LNCAP (cell line): Measurements from ENCODE around the gene TLK1.

Experiments used
- CTCF ChIP-seq: fragments of 450-650 bp; IDR thresholded peaks from 2 replicates; pipeline ENCODE4 v1.5.1; 2017; ENCODE audit warnings: mild to moderate bottlenecking

The TLK1 gene

DNA sequence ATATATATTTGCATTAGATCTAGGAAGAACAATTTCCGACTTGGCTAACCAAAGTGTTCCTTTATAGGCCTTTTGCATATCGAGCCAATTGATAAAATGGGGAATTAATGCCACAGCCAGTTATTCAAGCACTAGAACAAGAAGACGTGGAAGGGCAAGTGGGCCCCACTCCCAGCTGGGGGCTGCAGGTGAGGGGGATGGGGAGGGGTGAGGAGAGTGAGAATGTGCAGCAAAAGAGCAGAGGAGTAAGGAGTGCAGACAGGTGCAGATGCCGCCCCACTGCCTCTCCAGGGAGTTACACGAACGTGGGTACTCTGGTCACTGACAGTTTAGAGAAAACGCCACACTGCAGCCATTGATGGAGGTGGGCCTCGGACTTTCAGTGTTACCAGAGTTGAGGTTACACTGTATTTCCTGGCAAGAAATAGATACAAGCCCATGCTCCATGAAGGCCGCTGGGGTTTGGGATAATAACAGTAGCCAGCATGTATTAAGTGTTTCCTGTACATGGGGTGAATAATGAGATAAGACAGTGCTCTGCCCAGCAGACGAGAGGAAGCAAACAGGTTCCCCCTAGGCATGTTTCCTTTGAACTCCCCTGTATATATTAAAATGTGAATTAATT, 190.7 kb downstream of the TLK1 start:
- no peak for TF ChIP-seq CTCF

GRCh38 chr2:170969030-170969429, 191.7 kb downstream of the TLK1 start:
- no peak for TF ChIP-seq CTCF

DNA sequence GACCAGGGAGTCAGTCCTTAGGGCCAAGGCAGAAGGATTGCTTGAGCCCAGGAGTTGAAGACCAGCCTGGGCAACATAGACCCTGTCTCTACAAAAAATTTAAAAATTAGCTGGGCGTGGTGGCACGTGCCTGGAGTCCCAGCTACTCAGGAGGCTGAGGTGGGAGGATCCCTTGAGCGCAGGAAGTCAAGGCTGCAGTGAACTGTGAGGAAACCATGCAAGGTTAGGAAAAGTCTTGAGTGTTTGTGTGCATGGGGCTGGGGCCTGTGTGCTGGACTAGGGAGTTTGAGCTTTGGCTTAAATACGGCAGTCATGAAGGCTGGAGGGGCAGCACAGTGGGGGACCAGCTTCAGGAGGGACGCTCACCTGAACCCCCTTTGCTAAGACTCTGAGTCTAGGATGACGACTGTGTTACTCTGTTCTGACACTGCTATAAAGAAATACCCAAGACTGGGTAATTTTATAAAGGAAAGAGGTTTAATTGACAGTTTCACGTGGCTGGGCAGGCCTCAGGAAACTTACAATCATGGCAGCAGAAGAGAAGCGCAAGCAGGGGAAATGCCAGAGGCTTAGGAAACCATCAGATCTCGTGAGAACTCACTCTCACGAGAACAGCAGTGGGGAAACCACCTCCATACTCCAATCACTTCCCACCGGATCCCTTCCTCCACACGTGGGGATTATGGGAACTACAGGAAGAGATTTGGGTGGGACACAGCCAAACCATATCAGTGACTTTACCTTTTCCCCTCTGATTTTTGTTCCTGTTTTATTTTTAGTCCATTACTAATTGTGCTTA, 192.3 kb downstream of the TLK1 start:
- no peak for TF ChIP-seq CTCF

GRCh38 chr2:170967553-170967952, 193.1 kb downstream of the TLK1 start:
- TF ChIP-seq CTCF: no peak

GRCh38 chr2:170966648-170967396, 193.9 kb downstream of the TLK1 start:
- TF ChIP-seq CTCF: peak; percentile 31; the same call in 1 of the 2 replicates

DNA sequence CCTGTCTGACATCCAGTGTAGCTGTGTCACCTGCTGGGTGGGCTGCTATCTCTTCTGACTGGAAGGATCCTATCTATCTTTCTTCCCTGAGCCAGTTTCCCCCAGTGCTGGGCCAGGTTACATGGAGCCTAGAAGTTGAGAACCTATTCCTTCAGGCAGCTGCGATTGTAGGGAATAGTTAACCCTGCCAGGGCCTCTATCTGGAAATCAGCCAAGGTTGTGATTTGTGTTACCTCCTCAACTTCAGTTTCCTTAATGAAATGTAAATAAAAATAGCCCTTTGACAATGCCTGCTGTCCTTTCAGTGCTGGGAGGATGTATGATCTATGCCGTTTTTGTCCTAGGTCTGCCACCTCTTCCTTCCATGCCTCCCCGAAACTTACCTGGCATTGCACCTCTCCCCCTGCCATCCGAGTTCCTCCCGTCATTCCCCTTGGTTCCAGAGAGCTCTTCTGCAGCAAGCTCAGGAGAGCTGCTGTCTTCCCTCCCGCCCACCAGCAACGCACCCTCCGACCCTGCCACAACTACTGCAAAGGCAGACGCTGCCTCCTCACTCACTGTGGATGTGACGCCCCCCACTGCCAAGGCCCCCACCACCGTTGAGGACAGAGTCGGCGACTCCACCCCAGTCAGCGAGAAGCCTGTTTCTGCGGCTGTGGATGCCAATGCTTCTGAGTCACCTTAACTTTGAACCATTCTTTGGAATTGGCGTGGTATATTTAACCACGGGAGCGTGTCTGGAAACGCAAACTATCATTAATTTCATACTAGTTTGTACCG, 195.1 kb downstream of the TLK1 start:
- TF ChIP-seq CTCF: no peak

- no peak for TF ChIP-seq CTCF
Observed at GRCh38 chr2:170963386-170963785, 197.3 kb downstream of the TLK1 start.
